Endothelial cell (in vitro differentiated cells): ENCODE measurements around the gene ZBTB1. TPM values are rescaled to one million over a fixed set of nuclear protein-coding genes. Genes with fewer than 3 reads are reported as not detected.

ENCODE experiments used
- DNase-seq: peaks from one replicate; pipeline ENCODE4 v3.0.0; 2021; ENCODE audit warnings: low spot score
- H3K27ac Mint-ChIP-seq: one replicate; pipeline ENCODE4 v1.8.0; 2021; ENCODE audit warnings: mixed read lengths, inconsistent platforms; ENCODE audit not compliant: unreplicated experiment
- H3K27me3 Mint-ChIP-seq: one replicate; pipeline ENCODE4 v1.8.0; 2021; ENCODE audit warnings: mild to moderate bottlenecking, moderate library complexity, mixed read lengths, inconsistent platforms; ENCODE audit not compliant: unreplicated experiment
- H3K36me3 Mint-ChIP-seq: one replicate; pipeline ENCODE4 v1.8.0; 2021; ENCODE audit warnings: mild to moderate bottlenecking, low read depth, mixed read lengths, inconsistent platforms; ENCODE audit not compliant: unreplicated experiment
- H3K4me1 Mint-ChIP-seq: one replicate; pipeline ENCODE4 v1.8.0; 2021; ENCODE audit warnings: mild to moderate bottlenecking, mixed read lengths, inconsistent platforms; ENCODE audit not compliant: unreplicated experiment
- H3K4me3 Mint-ChIP-seq: one replicate; pipeline ENCODE4 v1.8.0; 2021; ENCODE audit warnings: mild to moderate bottlenecking, mixed read lengths, inconsistent platforms; ENCODE audit not compliant: unreplicated experiment
- H3K9me3 Mint-ChIP-seq: one replicate; pipeline ENCODE4 v1.8.0; 2021; ENCODE audit warnings: mixed read lengths, inconsistent platforms; ENCODE audit not compliant: unreplicated experiment
- total RNA-seq: library from RNA; stranded (reverse); fragmentation: NEBNext Ultra II Directional; extraction: Animal tissue kit (Norgen Biotek cat#: 25700); gene quantifications from one replicate; pipeline ENCODE4 v1.2.1, GENCODE V29; 2021; ENCODE audit not compliant: unreplicated experiment
- TF ChIP-seq, protein P1 (sequence below): fragments of 200-600 bp; sonication (generic); IDR thresholded peaks from one replicate; pipeline ENCODE4 v1.5.0; 2021; ENCODE audit warnings: antibody characterized with exemption; ENCODE audit not compliant: unreplicated experiment

The ZBTB1 gene
- total RNA-seq, 1 donor from 2014 or later, result 57.8 TPM

DNA sequence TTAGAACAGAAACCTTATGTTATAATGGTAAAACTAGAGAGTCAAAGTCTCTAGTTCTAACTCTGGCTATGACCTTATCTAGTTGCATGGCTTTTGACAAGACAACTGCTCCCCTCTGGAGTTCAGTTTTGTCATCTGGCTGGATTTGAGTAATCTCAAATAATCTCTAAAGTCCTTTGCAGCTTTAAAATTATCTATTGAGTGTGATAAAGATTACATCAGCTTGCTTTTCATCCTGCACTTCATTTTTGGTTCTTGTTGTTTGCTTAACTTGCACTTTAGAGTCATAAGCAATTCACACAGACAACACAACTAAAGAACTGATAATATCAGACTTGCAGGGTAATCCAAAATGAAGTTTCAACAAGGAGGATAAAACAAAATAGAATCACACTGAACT, 37.0 kb upstream of the ZBTB1 start:
- no peaks in the 10 kb centered on the region for H3K36me3 Mint-ChIP-seq

DNA sequence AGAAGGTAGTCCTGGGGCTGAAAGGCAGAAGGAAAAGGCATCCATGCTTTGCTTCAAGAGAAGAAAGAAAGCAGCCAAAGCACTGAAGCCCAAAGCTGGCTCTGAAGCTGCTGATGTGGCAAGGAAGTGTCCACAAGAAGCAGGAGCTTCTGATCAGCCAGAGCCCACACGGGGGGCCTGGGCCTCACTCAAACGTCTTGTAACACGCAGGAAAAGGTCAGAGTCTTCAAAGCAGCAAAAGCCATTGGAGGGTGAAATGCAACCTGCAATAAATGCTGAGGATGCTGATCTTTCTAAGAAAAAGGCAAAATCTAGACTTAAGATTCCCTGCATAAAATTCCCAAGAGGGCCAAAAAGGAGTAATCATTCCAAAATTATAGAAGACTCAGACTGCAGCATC, 36.1 kb upstream of the ZBTB1 start:
- DNase-seq, result no peak
- no peaks in the 10 kb centered on the region for H3K9me3 Mint-ChIP-seq
- no peak overlapping the region for H3K27ac Mint-ChIP-seq
- no peak overlapping the region for H3K4me3 Mint-ChIP-seq
- H3K27me3 Mint-ChIP-seq, result no peaks in the 10 kb centered on the region
- peaks cover 6% of the 10 kb centered on the region for H3K4me1 Mint-ChIP-seq
- H3K36me3 Mint-ChIP-seq, result no peaks in the 10 kb centered on the region
- TF ChIP-seq, protein P1, sequence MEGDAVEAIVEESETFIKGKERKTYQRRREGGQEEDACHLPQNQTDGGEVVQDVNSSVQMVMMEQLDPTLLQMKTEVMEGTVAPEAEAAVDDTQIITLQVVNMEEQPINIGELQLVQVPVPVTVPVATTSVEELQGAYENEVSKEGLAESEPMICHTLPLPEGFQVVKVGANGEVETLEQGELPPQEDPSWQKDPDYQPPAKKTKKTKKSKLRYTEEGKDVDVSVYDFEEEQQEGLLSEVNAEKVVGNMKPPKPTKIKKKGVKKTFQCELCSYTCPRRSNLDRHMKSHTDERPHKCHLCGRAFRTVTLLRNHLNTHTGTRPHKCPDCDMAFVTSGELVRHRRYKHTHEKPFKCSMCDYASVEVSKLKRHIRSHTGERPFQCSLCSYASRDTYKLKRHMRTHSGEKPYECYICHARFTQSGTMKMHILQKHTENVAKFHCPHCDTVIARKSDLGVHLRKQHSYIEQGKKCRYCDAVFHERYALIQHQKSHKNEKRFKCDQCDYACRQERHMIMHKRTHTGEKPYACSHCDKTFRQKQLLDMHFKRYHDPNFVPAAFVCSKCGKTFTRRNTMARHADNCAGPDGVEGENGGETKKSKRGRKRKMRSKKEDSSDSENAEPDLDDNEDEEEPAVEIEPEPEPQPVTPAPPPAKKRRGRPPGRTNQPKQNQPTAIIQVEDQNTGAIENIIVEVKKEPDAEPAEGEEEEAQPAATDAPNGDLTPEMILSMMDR, result no peak

More for the DNA sequence above, 37.0 kb upstream of the ZBTB1 start:
- DNase-seq, result no peak
- Mint-ChIP-seq H3K9me3 (no peaks in the 10 kb centered on the region), H3K27ac (no peak overlapping the region), H3K27me3 (peaks cover 2% of the 10 kb centered on the region), H3K4me1 (peaks cover 6% of the 10 kb centered on the region), H3K4me3 (no peak overlapping the region)
- TF ChIP-seq, protein P1, result no peak

DNA sequence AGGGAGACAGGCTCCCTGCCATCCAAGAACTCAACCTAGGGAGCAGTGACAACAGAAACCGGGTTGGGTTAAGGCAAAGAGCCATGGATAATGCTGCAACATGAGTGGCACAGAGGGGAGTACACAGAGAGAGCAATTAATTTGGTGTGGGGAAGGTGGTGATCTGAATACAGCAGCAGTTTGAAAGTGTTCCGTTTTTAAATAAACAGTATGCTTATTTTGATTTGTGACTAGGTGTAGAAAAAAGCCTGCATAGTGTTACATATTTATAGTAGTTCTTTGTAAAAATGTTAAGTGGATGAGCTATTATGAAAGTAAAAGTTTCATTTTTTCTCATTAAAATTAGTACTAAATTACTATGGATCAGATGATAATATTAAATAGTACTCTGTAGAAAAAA, 30.5 kb upstream of the ZBTB1 start:
- no peak overlapping the region for H3K4me3 Mint-ChIP-seq
- TF ChIP-seq, protein P1, result no peak
- H3K9me3 Mint-ChIP-seq, result no peaks in the 10 kb centered on the region
- H3K27ac Mint-ChIP-seq, result no peak overlapping the region
- DNase-seq, result no peak
- H3K36me3 Mint-ChIP-seq, result no peaks in the 10 kb centered on the region
- no peaks in the 10 kb centered on the region for H3K4me1 Mint-ChIP-seq
- peaks cover 2% of the 10 kb centered on the region for H3K27me3 Mint-ChIP-seq

DNA sequence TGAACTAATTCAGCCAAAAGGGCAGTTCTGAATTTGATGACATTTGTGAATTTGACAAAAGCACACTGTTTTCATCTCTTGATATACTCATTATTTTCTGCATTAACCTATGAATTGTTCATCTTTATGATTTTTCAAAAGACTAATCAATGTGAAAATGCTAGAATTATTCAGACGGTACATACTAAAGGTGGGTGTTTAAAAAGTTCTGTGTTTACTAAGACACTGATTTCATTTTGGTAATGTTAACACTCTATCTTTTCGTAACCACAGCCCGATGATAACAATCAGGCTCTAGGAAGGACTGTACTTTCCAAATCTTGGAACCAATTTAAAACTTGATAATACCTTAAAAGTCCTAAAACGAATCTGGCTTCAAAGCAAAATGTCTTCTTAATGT, 29.9 kb upstream of the ZBTB1 start:
- Mint-ChIP-seq H3K36me3 (no peaks in the 10 kb centered on the region), H3K4me3 (no peak overlapping the region), H3K27ac (no peak overlapping the region), H3K9me3 (no peaks in the 10 kb centered on the region), H3K27me3 (peaks cover 2% of the 10 kb centered on the region), H3K4me1 (no peaks in the 10 kb centered on the region)
- TF ChIP-seq, protein P1, result no peak
- DNase-seq, result no peak

DNA sequence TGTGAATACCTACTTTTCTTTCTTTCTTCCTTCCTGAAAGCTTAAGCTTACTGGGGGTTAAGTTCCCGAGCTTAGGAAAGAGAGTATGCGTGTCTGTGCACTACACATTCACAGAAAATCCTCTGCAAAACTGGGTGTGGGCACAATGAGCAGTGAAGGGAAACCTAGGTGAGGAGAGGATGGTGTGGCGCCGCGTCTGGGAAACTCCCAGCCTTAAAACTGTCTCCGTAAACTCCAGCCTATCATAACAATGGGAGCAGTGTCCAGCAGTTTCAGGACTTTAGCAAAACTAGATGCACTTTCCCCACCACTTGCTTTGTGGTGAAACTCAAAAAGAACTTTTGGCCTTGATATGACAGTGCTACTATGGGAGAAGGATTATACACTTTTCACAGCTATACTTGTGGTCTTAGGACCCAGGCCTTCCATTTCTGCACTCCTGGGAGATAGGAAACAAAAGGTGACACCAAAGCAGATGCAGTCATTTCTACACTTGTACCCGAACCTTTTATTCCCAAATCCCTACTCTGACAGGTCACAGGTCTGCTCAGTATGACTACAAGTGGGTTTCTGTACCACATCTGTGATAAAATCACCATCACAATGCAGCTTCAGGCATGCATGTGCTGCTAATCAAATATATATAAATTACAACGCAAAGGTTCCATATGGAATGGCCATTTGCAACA, 28.8 kb upstream of the ZBTB1 start:
- DNase-seq, result no peak
- Mint-ChIP-seq H3K27ac (no peak overlapping the region), H3K27me3 (peaks cover 2% of the 10 kb centered on the region), H3K36me3 (no peaks in the 10 kb centered on the region), H3K4me3 (no peak overlapping the region), H3K9me3 (no peaks in the 10 kb centered on the region), H3K4me1 (no peaks in the 10 kb centered on the region)
- TF ChIP-seq, protein P1, result no peak
